ENCODE data around the gene SUMF2. TPM values are rescaled to one million over a fixed set of nuclear protein-coding genes. Genes with fewer than 3 reads are reported as not detected.

SUMF2 gene
- total RNA-seq, 1 experiment from 2014 or later, result 173 TPM

- H3K36me3 ChIP-seq (ENCODE audit: control insufficient read depth in 1 of 2, insufficient read depth in 2 of 2, low read length in 2 of 2), result no peaks in the 10 kb centered on the region; a peak in 1 of 4 replicates
- H3K4me1 ChIP-seq (ENCODE audit: control insufficient read depth in 1 of 2, insufficient read depth in 2 of 2, low read length in 2 of 2), result peaks cover under 1 to 6% of the 10 kb centered on the region in 2 experiments; a peak in 3 of 4 replicates
- no peak overlapping the region for H2AFZ ChIP-seq (ENCODE audit: low read depth, low read length, poor library complexity, severe bottlenecking)
- no peaks in the 10 kb centered on the region for H3K27me3 ChIP-seq (ENCODE audit: insufficient read depth, low read length)
- H3K9ac ChIP-seq (ENCODE audit: low read length), result no peak overlapping the region
- ATAC-seq, result no peak
- no peaks in the 10 kb centered on the region for H3K9me2 ChIP-seq (ENCODE audit: insufficient read depth)
- RAD21 ChIA-PET (ENCODE audit: low non-redundant PET in 1 of 2, low total read pairs in 2 of 2, uncharacterized antibody in 2 of 2, unreplicated experiment in 2 of 2), result no interaction called here
- no peak overlapping the region for H3K4me2 ChIP-seq (ENCODE audit: low read length)
- no peak overlapping the region for H3K4me3 ChIP-seq (replicated peaks in 1 of 2; ENCODE audit: low read depth in 1 of 2, low read length in 2 of 2)
- H4K20me1 ChIP-seq (ENCODE audit: insufficient read depth), result no peaks in the 10 kb centered on the region
- no peak for DNase-seq (ENCODE audit: low read depth, low spot score)
- no peak for TF ChIP-seq CEBPB (IDR thresholded peaks at IDR 0.05; ENCODE audit: low read depth)
- no peak for TF ChIP-seq TCF7L2 (IDR thresholded peaks at IDR 0.05; ENCODE audit: borderline replicate concordance, extremely low read depth, insufficient read depth, insufficient read length)
- TF ChIP-seq POLR2A (IDR thresholded peaks at IDR 0.05; ENCODE audit: borderline replicate concordance, extremely low read depth, insufficient read depth, insufficient read length), result no peak
- no peak for TF ChIP-seq EGR1 (IDR thresholded peaks at IDR 0.05; ENCODE audit: low read depth)
- no peak for TF ChIP-seq JUND (IDR thresholded peaks at IDR 0.05)
- no peak for TF ChIP-seq CBX3 (IDR thresholded peaks at IDR 0.05; ENCODE audit: low read depth)
- no peak for TF ChIP-seq ATF3 (IDR thresholded peaks at IDR 0.05)
- no peak for TF ChIP-seq CTCF (IDR thresholded peaks at IDR 0.05 in 2 of 3, conservative IDR thresholded peaks at IDR 0.05 in 1 of 3; ENCODE audit: borderline replicate concordance in 1 of 3, insufficient read depth in 1 of 3, low read depth in 2 of 3, low read length in 2 of 3)
- no peak for TF ChIP-seq RAD21 (IDR thresholded peaks at IDR 0.05; ENCODE audit: low read depth)
- TF ChIP-seq POLR2AphosphoS5 (IDR thresholded peaks at IDR 0.05; ENCODE audit: low read depth, low read length), result no peak
- TF ChIP-seq SP1 (IDR thresholded peaks at IDR 0.05; ENCODE audit: low read depth), result no peak
- TF ChIP-seq SIN3A (IDR thresholded peaks at IDR 0.05; ENCODE audit: low read depth), result no peak
- no peak for TF ChIP-seq ZBTB33 (IDR thresholded peaks at IDR 0.05; ENCODE audit: extremely low read depth, insufficient replicate concordance, low read length)
- no peak for TF ChIP-seq SRF (IDR thresholded peaks at IDR 0.05; ENCODE audit: low read depth)
- TF ChIP-seq ZNF274 (IDR thresholded peaks at IDR 0.05; ENCODE audit: low read depth, low read length), result no peak
- TF ChIP-seq ZFX (IDR thresholded peaks at IDR 0.05), result no peak
- TF ChIP-seq MAX (IDR thresholded peaks at IDR 0.05), result no peak
- TF ChIP-seq EZH2 (IDR thresholded peaks at IDR 0.05), result no peak
- no peak for TF ChIP-seq YY1 (IDR thresholded peaks at IDR 0.05; ENCODE audit: extremely low read depth, insufficient replicate concordance, low read depth, low read length)
- H3K79me2 ChIP-seq (ENCODE audit: insufficient read depth, low read length), result no peaks in the 10 kb centered on the region
- intact Hi-C loops (cut with micrococcal nuclease), result no loop called here
- no peak overlapping the region for H3K27ac ChIP-seq (ENCODE audit: low read depth, low read length)
- CTCF ChIA-PET, result no interaction called here
- no TSS peak for BruUV-seq (replicated peaks)
- POLR2A ChIA-PET, result no interaction called here
- no peaks in the 10 kb centered on the region for H3K9me3 ChIP-seq (ENCODE audit: control insufficient read depth in 1 of 2, insufficient read depth in 1 of 2, low read depth in 1 of 2, low read length in 2 of 2)
These were observed 23.4 kb downstream of the SUMF2 start for GRCh38 chr7:56087445-56087844.
